ENCODE results near the gene LRRC74A. TPM values are rescaled to one million over a fixed set of nuclear protein-coding genes. Genes with fewer than 3 reads are reported as not detected.
A peak's percentile ranks its signal among the peaks of the same experiment; 100 is the strongest.

The LRRC74A gene
- total and polyA plus RNA-seq, 7 donors = not detected

- no peak overlapping the region for H3K4me3 ChIP-seq
- peak overlapping the region; percentile 36 for H3K27ac ChIP-seq
- 37 to 47% (median 41%) methylated on average over 7 of the region's 7 CpGs for WGBS, 3 donors
- TF ChIP-seq CTCF (IDR thresholded peaks at IDR 0.05) = no peak
- intact Hi-C loops (cut with DNase I) = no loop called here
- H3K4me1 ChIP-seq = no peaks in the 10 kb centered on the region
- H3K36me3 ChIP-seq (ENCODE audit: insufficient read depth in 1 of 2, low read depth in 1 of 2) = no peaks in the 10 kb centered on the region
- H3K27me3 ChIP-seq (ENCODE audit: insufficient read depth in 3 of 3, low read length in 2 of 3) = peaks cover 0 to 3% (median 0%) of the 10 kb centered on the region in 3 donors
- peak; percentile 30 to 51 (median 41) for ATAC-seq
- no peaks in the 10 kb centered on the region for H3K9me3 ChIP-seq
- peak; percentile 21 to 71 for DNase-seq
These were observed 3.6 kb downstream of the LRRC74A start for GRCh38 chr14:76829650-76830421.

GRCh38 chr14:76830556-76830955 is 4.3 kb downstream of the LRRC74A start:
- no peak for TF ChIP-seq CTCF (IDR thresholded peaks at IDR 0.05)
- WGBS, 3 donors = 77 to 87% (median 84%) methylated on average over 4 of the region's 4 CpGs
- H3K4me1 ChIP-seq = no peaks in the 10 kb centered on the region
- no peaks in the 10 kb centered on the region for H3K9me3 ChIP-seq
- H3K36me3 ChIP-seq (ENCODE audit: insufficient read depth in 1 of 2, low read depth in 1 of 2) = no peaks in the 10 kb centered on the region
- peaks cover 0 to 3% (median 0%) of the 10 kb centered on the region in 3 donors for H3K27me3 ChIP-seq (ENCODE audit: insufficient read depth in 3 of 3, low read length in 2 of 3)
- H3K4me3 ChIP-seq = no peak overlapping the region
- DNase-seq = no peak
- no peak overlapping the region for H3K27ac ChIP-seq
- no peak for ATAC-seq
- intact Hi-C loops (cut with DNase I) = no loop called here

GRCh38 chr14:76832503-76832988 is 6.3 kb downstream of the LRRC74A start:
- no peak for TF ChIP-seq CTCF (IDR thresholded peaks at IDR 0.05)
- DNase-seq (no peak), ATAC-seq (peak in 1 of 4 donors; percentile 19)
- Histone ChIP-seq H3K4me3 (no peak overlapping the region), H3K9me3 (no peaks in the 10 kb centered on the region), H3K27ac (no peak overlapping the region), H3K36me3 (ENCODE audit: insufficient read depth in 1 of 2, low read depth in 1 of 2) (no peaks in the 10 kb centered on the region), H3K27me3 (ENCODE audit: insufficient read depth in 3 of 3, low read length in 2 of 3) (peaks cover 0 to 4% (median 0%) of the 10 kb centered on the region in 3 donors), H3K4me1 (no peaks in the 10 kb centered on the region)
- 21 to 48% (median 46%) methylated on average over 1 of the region's 1 CpG for WGBS, 3 donors
- intact Hi-C loops (cut with DNase I) = no loop called here

GRCh38 chr14:76833011-76833410 is 6.8 kb downstream of the LRRC74A start:
- no peak for TF ChIP-seq CTCF (IDR thresholded peaks at IDR 0.05)

More at GRCh38 chr14:76833011-76833410, 6.8 kb downstream of the LRRC74A start:
- no peaks in the 10 kb centered on the region for H3K4me1 ChIP-seq
- H3K27me3 ChIP-seq (ENCODE audit: insufficient read depth in 3 of 3, low read length in 2 of 3) = peaks cover 0 to 4% (median 0%) of the 10 kb centered on the region in 3 donors
- intact Hi-C loops (cut with DNase I) = no loop called here
- no peak overlapping the region for H3K4me3 ChIP-seq
- H3K9me3 ChIP-seq = no peaks in the 10 kb centered on the region
- WGBS, 3 donors = 61 to 89% (median 68%) methylated on average over 2 of the region's 2 CpGs
- H3K36me3 ChIP-seq (ENCODE audit: insufficient read depth in 1 of 2, low read depth in 1 of 2) = no peaks in the 10 kb centered on the region
- no peak for DNase-seq
- H3K27ac ChIP-seq = no peak overlapping the region
- no peak for ATAC-seq
